SK-N-SH treated with all-trans-retinoic acid at 6 μM for 48 hours (cell line): ENCODE results near the gene HIRA.

Experiments
- ATAC-seq: fragments of 200-7000 bp; cut with Tn5 transposase; 3 replicates; pipeline ENCODE4 v1.9.1; 2020; ENCODE audit warnings: mild to moderate bottlenecking, moderate library complexity
- ARNTL ChIP-seq: fragments of 450-650 bp; formaldehyde crosslinking; IDR thresholded peaks from 2 replicates; pipeline ENCODE4 v1.5.0; 2020; ENCODE audit warnings: low read depth, mild to moderate bottlenecking, moderate library complexity, borderline replicate concordance
- BACH2 ChIP-seq: fragments of 250-450 bp; sonication (Bioruptor Pico); IDR thresholded peaks from 2 replicates; pipeline ENCODE4 v1.9.0; 2021; ENCODE audit warnings: mild to moderate bottlenecking, borderline replicate concordance
- ESRRG ChIP-seq: fragments of 250-450 bp; sonication (Bioruptor Pico); IDR thresholded peaks from 2 replicates; pipeline ENCODE4 v1.6.1; 2021; ENCODE audit warnings: mild to moderate bottlenecking
- GLIS3 ChIP-seq: fragments of 250-450 bp; sonication (Bioruptor Pico); IDR thresholded peaks from 2 replicates; pipeline ENCODE4 v1.5.0; 2020; ENCODE audit warnings: mild to moderate bottlenecking, moderate library complexity
- ISL1 ChIP-seq: fragments of 250-450 bp; sonication (Bioruptor Pico); IDR thresholded peaks from 2 replicates; pipeline ENCODE4 v2.1.2; 2022; ENCODE audit warnings: mild to moderate bottlenecking, moderate library complexity
- OSR1 ChIP-seq: fragments of 250-450 bp; sonication (Bioruptor Pico); IDR thresholded peaks from 2 replicates; pipeline ENCODE4 v1.8.0; 2022; ENCODE audit warnings: moderate library complexity, mild to moderate bottlenecking, inconsistent platforms
- PPARA ChIP-seq: fragments of 250-450 bp; sonication (Bioruptor Pico); IDR thresholded peaks from 2 replicates; pipeline ENCODE4 v1.5.0; 2020; ENCODE audit warnings: mild to moderate bottlenecking, borderline replicate concordance
- RARB ChIP-seq: fragments of 250-450 bp; sonication (Bioruptor Pico); IDR thresholded peaks from 2 replicates; pipeline ENCODE4 v1.8.0; 2021; ENCODE audit warnings: mild to moderate bottlenecking, moderate library complexity
- SNAI2 ChIP-seq: fragments of 250-450 bp; sonication (Bioruptor Pico); IDR thresholded peaks from 2 replicates; pipeline ENCODE4 v1.5.0; 2020; ENCODE audit warnings: mild to moderate bottlenecking, moderate library complexity
- TCF4 ChIP-seq: fragments of 250-450 bp; sonication (Bioruptor Pico); IDR thresholded peaks from 2 replicates; pipeline ENCODE4 v1.8.0; 2021; ENCODE audit warnings: mild to moderate bottlenecking, moderate library complexity, borderline replicate concordance
- TOX ChIP-seq: fragments of 250-450 bp; sonication (Bioruptor Pico); IDR thresholded peaks from 2 replicates; pipeline ENCODE4 v1.8.0; 2021; ENCODE audit warnings: mild to moderate bottlenecking, moderate library complexity, borderline replicate concordance
- ZC3H10 ChIP-seq: fragments of 250-450 bp; sonication (Bioruptor Pico); IDR thresholded peaks from 2 replicates; pipeline ENCODE4 v1.5.1; 2021; ENCODE audit warnings: mild to moderate bottlenecking, moderate library complexity
- ZFP3 ChIP-seq: fragments of 250-450 bp; sonication (Bioruptor Pico); IDR thresholded peaks from 2 replicates; pipeline ENCODE4 v1.5.0; 2020; ENCODE audit warnings: mild to moderate bottlenecking, moderate library complexity
- ZFP30 ChIP-seq: fragments of 450-650 bp; formaldehyde crosslinking; IDR thresholded peaks from 2 replicates; pipeline ENCODE4 v1.5.0; 2022; ENCODE audit warnings: mild to moderate bottlenecking, moderate library complexity
- ZNF70 ChIP-seq: fragments of 450-650 bp; formaldehyde crosslinking; IDR thresholded peaks from 2 replicates; pipeline ENCODE4 v1.5.0; 2020; ENCODE audit warnings: mild to moderate bottlenecking, moderate library complexity
- ZNF8 ChIP-seq: fragments of 450-650 bp; formaldehyde crosslinking; IDR thresholded peaks from 2 replicates; pipeline ENCODE4 v1.5.0; 2020; ENCODE audit warnings: mild to moderate bottlenecking, moderate library complexity
- TF ChIP-seq, protein P1 (sequence below): fragments of 250-450 bp; sonication (Bioruptor Pico); IDR thresholded peaks from 2 replicates; pipeline ENCODE4 v1.5.0; 2020; ENCODE audit warnings: mild to moderate bottlenecking, moderate library complexity
- TF ChIP-seq, protein P2 (sequence below): fragments of 250-450 bp; sonication (Bioruptor Pico); IDR thresholded peaks from 2 replicates; pipeline ENCODE4 v1.5.1; 2021; ENCODE audit warnings: mild to moderate bottlenecking, moderate library complexity
- TF ChIP-seq, protein P3 (sequence below): fragments of 250-450 bp; sonication (Bioruptor Pico); IDR thresholded peaks from 2 replicates; pipeline ENCODE4 v1.8.0; 2021; ENCODE audit warnings: low read depth, mild to moderate bottlenecking, moderate library complexity, borderline replicate concordance
- TF ChIP-seq, protein P4 (sequence below): fragments of 250-450 bp; sonication (Bioruptor Pico); IDR thresholded peaks from 2 replicates; pipeline ENCODE4 v1.8.0; 2020; ENCODE audit warnings: mild to moderate bottlenecking, moderate library complexity, borderline replicate concordance
- TF ChIP-seq, protein P5 (sequence below): fragments of 250-450 bp; sonication (Bioruptor Pico); IDR thresholded peaks from 2 replicates; pipeline ENCODE4 v1.5.1; 2020; ENCODE audit warnings: low read depth, mild to moderate bottlenecking, moderate library complexity

The HIRA gene

DNA sequence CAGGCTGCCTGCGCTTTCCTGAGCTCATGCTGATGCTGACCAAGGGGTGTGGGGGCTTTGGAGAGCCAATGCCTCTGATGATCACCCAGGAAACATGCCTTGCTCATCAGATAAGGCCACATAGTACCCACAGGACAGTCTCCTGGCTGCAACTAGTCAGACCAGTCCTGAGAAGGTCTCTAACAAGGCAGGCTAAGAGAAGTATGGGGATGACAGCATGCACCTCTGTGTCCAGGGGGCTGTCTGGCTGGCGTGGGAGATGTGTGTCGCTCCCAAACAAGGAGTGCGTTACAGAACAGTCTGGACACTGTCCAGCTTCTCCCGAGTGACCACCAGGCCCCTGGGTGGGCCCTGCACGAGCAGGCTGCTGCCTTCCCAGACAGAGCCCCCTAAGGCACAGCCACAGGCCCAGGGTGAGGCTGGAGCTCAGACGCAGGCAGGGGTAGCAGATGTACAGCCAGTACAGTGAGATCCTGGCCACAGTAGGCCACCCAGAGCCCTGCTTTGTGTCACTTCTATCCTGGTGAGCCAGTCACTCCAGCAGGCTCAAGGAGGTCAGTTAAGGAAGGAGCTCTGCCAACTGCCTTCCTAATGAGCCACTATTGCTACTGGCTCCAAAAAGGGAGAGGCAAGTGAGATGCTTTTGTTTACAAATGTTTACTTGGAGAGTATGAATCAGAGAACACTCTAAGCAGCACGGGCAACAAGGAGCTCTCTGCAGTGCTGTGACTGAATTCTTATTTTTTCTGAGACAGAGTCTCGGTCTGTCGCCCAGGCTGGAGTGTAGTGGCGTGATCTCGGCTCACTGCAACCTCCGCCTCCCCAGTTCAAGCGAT lies 74.0 kb downstream of the HIRA start:
- TF ChIP-seq, protein P1, sequence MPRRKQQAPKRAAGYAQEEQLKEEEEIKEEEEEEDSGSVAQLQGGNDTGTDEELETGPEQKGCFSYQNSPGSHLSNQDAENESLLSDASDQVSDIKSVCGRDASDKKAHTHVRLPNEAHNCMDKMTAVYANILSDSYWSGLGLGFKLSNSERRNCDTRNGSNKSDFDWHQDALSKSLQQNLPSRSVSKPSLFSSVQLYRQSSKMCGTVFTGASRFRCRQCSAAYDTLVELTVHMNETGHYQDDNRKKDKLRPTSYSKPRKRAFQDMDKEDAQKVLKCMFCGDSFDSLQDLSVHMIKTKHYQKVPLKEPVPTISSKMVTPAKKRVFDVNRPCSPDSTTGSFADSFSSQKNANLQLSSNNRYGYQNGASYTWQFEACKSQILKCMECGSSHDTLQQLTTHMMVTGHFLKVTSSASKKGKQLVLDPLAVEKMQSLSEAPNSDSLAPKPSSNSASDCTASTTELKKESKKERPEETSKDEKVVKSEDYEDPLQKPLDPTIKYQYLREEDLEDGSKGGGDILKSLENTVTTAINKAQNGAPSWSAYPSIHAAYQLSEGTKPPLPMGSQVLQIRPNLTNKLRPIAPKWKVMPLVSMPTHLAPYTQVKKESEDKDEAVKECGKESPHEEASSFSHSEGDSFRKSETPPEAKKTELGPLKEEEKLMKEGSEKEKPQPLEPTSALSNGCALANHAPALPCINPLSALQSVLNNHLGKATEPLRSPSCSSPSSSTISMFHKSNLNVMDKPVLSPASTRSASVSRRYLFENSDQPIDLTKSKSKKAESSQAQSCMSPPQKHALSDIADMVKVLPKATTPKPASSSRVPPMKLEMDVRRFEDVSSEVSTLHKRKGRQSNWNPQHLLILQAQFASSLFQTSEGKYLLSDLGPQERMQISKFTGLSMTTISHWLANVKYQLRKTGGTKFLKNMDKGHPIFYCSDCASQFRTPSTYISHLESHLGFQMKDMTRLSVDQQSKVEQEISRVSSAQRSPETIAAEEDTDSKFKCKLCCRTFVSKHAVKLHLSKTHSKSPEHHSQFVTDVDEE (CRISPR knock-in tag) = no peak
- no peak for TF ChIP-seq ARNTL (CRISPR knock-in tag)
- no peak for TF ChIP-seq TCF4
- TF ChIP-seq, protein P2, sequence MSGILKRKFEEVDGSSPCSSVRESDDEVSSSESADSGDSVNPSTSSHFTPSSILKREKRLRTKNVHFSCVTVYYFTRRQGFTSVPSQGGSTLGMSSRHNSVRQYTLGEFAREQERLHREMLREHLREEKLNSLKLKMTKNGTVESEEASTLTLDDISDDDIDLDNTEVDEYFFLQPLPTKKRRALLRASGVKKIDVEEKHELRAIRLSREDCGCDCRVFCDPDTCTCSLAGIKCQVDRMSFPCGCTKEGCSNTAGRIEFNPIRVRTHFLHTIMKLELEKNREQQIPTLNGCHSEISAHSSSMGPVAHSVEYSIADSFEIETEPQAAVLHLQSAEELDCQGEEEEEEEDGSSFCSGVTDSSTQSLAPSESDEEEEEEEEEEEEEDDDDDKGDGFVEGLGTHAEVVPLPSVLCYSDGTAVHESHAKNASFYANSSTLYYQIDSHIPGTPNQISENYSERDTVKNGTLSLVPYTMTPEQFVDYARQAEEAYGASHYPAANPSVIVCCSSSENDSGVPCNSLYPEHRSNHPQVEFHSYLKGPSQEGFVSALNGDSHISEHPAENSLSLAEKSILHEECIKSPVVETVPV (CRISPR knock-in tag) = no peak
- TF ChIP-seq, protein P3, sequence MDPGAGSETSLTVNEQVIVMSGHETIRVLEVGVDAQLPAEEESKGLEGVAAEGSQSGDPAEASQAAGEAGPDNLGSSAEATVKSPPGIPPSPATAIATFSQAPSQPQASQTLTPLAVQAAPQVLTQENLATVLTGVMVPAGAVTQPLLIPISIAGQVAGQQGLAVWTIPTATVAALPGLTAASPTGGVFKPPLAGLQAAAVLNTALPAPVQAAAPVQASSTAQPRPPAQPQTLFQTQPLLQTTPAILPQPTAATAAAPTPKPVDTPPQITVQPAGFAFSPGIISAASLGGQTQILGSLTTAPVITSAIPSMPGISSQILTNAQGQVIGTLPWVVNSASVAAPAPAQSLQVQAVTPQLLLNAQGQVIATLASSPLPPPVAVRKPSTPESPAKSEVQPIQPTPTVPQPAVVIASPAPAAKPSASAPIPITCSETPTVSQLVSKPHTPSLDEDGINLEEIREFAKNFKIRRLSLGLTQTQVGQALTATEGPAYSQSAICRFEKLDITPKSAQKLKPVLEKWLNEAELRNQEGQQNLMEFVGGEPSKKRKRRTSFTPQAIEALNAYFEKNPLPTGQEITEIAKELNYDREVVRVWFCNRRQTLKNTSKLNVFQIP (CRISPR knock-in tag) = no peak
- TF ChIP-seq RARB = no peak
- no peak for TF ChIP-seq BACH2 (CRISPR knock-in tag)
- no peak for TF ChIP-seq PPARA (CRISPR knock-in tag)
- TF ChIP-seq TOX = no peak
- TF ChIP-seq SNAI2 = no peak
- no peak for TF ChIP-seq ESRRG
- TF ChIP-seq, protein P4, sequence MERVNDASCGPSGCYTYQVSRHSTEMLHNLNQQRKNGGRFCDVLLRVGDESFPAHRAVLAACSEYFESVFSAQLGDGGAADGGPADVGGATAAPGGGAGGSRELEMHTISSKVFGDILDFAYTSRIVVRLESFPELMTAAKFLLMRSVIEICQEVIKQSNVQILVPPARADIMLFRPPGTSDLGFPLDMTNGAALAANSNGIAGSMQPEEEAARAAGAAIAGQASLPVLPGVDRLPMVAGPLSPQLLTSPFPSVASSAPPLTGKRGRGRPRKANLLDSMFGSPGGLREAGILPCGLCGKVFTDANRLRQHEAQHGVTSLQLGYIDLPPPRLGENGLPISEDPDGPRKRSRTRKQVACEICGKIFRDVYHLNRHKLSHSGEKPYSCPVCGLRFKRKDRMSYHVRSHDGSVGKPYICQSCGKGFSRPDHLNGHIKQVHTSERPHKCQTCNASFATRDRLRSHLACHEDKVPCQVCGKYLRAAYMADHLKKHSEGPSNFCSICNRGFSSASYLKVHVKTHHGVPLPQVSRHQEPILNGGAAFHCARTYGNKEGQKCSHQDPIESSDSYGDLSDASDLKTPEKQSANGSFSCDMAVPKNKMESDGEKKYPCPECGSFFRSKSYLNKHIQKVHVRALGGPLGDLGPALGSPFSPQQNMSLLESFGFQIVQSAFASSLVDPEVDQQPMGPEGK (CRISPR knock-in tag) = no peak
- no peak for TF ChIP-seq GLIS3 (CRISPR knock-in tag)
- TF ChIP-seq, protein P5, sequence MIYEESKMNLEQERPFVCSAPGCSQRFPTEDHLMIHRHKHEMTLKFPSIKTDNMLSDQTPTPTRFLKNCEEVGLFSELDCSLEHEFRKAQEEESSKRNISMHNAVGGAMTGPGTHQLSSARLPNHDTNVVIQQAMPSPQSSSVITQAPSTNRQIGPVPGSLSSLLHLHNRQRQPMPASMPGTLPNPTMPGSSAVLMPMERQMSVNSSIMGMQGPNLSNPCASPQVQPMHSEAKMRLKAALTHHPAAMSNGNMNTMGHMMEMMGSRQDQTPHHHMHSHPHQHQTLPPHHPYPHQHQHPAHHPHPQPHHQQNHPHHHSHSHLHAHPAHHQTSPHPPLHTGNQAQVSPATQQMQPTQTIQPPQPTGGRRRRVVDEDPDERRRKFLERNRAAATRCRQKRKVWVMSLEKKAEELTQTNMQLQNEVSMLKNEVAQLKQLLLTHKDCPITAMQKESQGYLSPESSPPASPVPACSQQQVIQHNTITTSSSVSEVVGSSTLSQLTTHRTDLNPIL = no peak
- TF ChIP-seq ISL1 = no peak
- no peak for TF ChIP-seq ZNF8 (CRISPR knock-in tag)
- TF ChIP-seq ZNF70 (CRISPR knock-in tag) = no peak
- no peak for TF ChIP-seq ZFP3 (CRISPR knock-in tag)
- no peak for TF ChIP-seq ZC3H10 (CRISPR knock-in tag)
- no peak for ATAC-seq

DNA sequence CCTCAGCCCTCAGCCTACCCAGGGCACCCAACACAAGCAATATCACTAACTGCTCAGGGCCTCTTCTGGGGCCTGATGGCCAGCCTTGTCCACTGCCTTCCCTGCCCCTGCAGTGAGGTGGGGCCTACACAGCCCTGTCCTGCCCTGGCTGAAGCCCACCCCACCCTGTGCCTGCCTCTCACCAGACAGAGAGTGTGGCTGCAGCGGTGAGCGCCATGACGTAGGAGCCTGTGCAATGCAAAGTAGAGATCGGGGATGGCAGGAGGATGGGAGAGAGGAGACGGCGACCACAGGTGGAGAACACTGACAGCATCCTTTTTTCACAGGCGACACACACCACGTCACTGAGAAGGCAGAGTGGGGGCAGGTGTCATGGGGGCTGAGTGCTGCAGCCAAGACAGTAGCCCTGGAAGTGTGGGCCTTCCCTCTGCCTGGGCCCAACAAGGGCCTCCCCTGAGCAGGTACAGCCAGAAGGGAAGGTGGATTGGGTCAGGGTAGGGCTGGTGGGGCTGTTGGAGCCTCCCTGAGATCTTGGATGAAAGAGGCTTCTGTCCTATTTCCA lies 74.7 kb downstream of the HIRA start:
- ATAC-seq = no peak
- TF ChIP-seq ESRRG (no peak), BACH2 (CRISPR knock-in tag) (no peak), ZNF70 (CRISPR knock-in tag) (no peak), ARNTL (CRISPR knock-in tag) (no peak), OSR1 (CRISPR knock-in tag) (no peak), ZNF8 (CRISPR knock-in tag) (no peak), GLIS3 (CRISPR knock-in tag) (no peak), ZFP30 (CRISPR knock-in tag) (no peak), TCF4 (no peak), ISL1 (no peak), ZFP3 (CRISPR knock-in tag) (no peak)
- TF ChIP-seq, protein P5 = no peak
- TF ChIP-seq, protein P3 (CRISPR knock-in tag) = no peak
- TF ChIP-seq, protein P1 (CRISPR knock-in tag) = no peak
